Activated effector memory CD4-positive, alpha-beta T cell treated with Interleukin-2 at 50 U/mL for 16 hours (primary cell): ENCODE measurements around the gene CACNA2D2.

Experiments used
- DNase-seq: peaks from one replicate; pipeline ENCODE4 v3.0.0-alpha.2; 2020

The CACNA2D2 gene

DNA sequence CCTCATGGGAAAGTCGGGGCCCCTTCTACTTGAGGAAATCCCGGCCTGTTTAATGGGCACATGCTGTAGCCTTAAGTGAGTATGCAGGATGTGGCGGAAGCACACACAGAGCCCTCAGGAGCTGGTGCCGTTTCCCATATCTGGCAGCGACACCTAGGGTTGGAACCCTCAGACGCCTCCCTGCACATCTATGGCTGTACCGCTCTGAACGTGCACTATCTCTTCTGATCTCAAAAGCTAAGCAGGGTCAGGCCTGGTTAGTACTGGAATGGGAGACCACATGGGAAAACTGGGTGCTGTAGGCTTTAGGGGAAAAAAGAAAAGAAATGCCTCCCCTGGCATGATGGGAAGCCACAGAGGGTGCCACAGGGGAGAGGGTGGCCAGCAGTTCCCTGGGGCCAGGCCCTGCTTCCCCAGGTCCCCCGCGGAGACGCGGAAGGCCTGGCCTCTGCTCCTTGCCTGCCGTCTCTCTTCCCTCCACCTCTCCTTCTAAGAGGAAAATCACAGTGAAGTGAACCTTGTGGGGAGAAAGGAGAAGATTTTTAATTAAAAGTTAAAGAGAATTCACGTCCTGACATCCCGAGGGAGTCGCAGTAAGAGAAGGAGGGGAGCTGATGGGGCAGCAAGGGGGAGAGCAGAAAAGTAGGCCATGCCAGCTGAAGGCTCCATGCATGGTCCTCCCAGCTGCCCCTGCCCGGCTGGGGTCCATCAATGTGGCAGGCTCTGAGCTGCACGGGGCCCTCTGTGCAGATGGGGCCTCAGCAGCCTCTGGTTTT lies 83.7 kb downstream of the CACNA2D2 start:
- DNase-seq: no peak

DNA sequence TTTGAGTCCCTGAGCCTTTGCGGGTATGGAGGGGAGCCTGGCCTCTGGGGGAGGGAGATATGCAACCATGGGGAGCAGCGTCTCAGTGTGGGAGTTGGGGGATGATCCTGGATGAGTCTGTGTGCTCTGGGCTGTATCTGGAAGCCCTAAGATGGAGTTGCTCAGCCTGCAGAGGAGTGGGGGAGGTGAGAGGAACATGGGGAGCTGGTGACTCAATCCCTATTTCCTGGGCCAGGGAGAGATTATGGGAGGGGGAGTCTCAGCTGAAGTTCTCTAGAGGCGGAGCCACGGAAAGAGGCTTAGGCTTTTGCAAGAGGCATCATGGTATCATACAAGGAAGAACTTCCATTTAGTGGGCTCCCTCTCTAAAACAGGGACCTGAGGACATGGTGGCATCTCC lies 84.6 kb downstream of the CACNA2D2 start:
- DNase-seq: no peak

DNA sequence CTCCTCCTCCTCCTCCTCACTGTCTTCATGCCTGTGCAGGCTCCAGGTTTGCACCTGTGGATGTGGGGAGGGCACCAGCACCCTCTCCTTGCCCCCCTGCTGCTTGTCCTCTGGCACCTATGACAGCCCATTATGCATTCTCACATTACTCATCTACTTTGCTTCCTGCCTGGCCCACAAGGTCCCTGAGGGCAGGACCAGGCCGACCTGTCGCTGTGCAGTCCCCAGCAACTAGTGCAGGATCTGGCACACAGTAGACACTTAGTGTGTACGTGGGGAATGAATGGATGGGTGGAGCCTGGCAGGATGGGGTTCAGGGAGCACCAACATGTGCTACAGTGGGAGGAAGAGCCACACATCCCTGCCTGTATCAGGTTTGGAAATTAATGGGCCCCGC lies 85.8 kb downstream of the CACNA2D2 start:
- DNase-seq: no peak

DNA sequence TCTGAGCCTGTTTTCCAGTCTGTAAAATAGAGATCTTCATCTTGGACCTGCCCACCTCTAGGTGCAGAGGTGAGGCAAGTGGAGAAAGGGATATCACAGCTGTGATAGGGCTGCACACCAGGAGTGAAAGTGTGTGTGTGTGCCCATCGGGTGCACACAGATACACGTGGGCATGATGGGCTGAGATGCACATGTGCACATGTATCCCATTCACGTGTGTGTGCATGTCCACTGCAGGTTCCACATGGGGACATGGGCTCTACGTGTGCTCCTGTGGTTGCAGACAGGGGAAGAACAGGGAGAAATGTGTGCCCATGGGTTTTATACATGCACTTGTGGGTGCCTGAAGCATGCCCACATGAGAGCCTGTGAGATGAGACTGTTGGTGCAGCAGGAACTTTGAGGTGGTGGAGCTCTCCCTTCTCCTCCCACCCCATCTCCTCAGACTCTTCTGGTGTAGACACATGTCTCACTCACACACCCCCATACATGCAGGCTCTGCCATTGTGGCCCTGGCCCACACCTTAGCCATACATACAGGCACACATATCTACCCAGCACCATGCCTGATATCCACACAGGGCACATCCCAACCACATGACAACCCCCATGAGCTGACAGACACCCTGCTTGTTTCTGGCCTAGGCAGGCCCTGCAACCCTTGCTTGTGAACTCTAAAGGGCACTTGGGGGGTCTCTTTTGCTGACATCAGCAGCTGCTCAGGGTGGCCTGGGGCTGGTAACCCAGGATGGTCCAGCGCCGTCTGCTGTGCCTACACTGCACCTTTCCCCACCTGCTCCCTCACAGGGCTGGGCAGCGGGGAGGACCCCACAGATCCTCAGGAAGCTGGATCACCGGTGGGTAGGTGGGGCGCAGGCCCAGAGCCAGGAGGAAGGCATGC lies 86.4 kb downstream of the CACNA2D2 start:
- no peak for DNase-seq

DNA sequence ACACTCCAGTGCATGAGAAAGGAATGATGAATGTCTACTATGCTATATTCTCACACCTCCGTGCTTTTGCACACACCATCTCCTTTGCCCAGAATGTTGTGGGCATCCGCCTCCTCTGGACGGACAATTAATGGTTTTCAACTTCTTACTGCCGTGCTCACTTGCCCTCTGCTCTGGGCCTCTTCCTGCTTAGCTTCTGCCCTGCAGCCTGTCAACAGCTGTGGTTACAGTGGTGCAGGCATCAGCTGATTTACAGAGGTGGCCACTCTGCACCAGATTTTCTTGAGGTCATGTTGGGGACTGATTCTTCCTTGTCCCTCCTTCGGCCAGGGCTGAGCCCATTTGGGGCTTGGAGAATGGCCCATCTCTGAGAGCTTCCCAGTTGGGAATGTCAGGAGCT lies 87.6 kb downstream of the CACNA2D2 start:
- DNase-seq: no peak

DNA sequence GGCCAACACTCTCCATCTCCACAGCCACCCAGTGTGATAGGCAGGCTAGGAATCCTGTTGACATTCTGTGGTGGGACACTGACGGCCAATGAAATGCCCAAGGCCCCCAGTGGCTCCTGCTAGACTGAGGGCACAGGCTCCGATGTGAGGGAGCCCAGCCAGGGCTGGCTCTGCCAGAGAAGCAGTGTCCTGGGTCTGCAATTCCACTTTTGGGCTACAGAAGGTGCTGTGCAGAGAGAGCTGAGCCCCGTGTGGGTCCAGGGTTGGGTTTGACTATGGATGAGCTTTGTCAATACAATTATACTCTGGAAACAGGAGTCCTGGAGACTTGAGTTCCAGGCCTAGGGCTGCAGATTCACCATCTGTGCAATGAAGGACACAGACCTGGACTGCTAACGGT lies 88.4 kb downstream of the CACNA2D2 start:
- no peak for DNase-seq

DNA sequence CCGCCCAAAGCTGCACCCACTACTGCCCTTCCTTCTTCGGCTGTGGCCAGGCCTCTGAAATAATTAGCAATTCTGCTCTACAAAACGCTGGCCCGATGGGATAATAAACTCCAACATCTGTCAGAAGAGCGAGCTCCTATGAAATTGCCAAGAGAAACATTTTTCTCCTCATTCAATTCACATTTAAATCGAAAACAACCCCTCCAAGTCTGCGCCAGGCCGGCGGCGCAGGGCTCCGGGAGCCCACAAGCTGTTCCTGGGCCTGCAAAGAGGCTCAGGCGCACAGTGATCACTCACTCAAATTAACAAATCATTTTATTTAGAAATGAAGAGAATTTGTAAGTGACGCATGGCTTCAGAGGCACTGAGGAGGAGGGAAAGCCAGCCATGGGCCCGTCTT lies 88.8 kb downstream of the CACNA2D2 start:
- no peak for DNase-seq

DNA sequence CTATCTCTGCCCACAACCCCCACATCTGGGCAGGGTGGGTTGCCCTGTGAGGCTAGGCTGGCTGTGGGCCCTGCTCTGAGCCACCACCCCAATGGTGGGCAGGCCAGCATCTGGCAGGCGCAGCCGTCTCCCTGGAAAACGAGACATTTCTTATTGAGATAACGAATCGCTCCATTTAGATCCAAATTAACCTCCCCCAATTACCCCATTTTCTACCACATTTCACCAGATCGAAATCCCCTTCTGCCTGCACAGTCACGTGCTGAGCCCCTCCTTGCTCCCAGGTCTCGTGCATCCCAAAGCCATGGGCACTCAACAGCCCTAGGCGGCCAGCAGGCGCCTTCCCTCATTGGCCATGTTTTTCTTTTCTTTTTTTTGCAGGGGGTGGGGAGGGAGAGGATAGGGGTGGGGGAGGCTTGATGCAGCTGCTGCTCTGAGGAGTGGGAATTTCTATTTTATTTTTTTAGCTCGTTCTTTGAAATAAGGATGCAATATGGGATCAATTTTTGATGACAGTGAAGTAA lies 91.1 kb downstream of the CACNA2D2 start:
- no peak for DNase-seq

DNA sequence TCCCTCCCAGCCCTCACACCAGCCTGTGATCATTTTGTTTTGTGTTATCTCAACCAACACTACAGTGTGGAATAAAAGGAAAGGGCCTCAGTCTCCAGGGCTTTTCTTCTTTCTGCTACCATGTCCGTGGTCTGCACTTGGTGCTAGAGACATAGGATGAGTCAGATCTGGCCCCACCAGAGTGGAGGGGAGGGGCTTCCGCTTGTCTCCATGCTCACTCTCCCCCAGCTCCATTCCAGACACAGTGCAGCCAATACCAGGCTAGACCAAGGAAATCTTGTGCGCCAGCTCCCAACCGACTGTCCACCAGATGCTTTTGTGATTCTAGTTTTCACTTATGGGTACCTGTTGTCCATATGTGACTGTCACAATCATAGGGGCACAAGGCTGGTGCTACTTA lies 92.2 kb downstream of the CACNA2D2 start:
- no peak for DNase-seq

DNA sequence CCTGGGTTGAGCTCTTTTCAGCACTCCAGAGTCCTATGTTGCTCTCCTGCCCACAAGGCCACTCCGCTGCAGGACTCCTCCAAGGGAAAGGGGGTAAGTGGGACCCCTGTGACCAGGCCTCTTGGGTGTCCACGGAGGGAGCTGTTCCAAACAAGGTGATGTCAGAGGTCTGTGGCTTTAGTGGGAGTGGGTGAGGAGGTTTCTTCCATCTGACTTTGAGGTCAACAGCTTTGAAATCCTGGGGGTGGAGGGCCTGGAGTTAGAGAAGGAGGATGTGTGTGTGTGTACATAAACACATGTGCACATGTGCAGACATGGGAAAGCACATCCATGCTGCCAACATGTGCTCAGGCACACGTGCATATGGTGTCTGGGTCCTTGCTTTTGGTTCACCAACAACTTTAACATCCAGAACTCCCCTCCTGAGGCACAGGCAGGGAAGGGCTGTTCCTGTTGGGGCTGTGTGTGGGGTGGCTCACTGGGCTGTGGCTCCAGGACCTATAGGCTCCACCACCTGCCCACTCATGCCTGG lies 92.8 kb downstream of the CACNA2D2 start:
- no peak for DNase-seq

DNA sequence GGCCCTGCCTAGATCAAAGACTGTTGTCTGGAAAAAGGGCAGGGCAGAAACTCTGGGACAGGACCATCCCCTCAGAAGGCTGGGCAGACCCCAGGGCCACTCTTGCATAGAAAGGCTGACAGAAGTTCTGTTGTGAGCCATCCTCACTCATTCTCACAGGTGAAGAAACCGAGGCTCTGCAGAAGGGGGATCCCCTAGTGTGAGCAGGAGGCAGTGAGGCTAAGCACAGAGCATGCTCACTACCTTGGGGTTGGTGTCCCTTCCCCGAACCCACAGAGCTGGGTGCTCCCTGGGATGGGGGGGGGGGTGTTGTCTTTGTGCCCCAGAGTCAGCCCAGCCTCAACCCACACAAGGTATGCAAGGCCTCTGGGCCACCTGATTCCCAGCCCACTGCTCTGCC lies 93.2 kb downstream of the CACNA2D2 start:
- no peak for DNase-seq

DNA sequence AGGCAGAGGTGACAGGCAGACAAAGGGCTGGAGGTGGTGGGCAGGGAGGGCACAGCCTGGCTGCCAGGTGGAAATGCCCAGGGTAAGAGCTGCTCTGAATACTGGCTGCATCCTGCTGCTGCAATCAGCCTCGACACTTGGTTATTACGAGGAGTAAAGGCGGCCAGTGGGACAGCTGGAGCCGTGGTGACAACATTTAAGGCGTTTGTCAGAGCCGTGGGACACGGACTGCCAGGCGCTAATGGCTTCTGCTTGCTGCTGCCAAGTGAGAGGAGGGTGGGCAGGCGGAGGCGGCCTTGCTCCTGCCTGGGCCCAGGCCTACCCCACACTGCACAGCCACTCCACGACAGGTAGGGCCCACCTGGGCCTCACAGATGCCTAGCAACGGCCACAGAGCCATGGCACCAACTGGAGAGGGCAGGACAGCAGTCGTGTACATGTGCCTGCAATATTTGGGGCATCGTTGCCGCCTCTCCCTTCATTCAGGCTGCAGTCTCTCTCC lies 94.9 kb downstream of the CACNA2D2 start:
- no peak for DNase-seq

DNA sequence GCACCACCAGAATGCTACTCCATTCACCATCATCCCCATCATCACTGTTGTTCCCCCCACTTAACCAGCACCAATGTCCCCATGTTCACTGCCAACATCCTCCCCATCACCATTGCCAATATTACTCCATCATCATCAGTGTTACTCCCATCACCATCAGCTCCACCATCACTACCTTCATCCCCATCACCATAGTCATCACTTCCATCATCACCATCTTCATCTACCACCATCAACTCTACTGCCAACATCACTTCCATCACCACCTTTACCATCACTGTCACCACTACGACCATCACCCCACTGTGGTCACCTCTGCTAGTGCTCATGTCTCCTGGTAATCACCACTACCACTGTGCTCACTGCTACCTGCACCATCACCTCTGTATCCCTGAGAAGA lies 96.9 kb downstream of the CACNA2D2 start:
- DNase-seq: no peak

DNA sequence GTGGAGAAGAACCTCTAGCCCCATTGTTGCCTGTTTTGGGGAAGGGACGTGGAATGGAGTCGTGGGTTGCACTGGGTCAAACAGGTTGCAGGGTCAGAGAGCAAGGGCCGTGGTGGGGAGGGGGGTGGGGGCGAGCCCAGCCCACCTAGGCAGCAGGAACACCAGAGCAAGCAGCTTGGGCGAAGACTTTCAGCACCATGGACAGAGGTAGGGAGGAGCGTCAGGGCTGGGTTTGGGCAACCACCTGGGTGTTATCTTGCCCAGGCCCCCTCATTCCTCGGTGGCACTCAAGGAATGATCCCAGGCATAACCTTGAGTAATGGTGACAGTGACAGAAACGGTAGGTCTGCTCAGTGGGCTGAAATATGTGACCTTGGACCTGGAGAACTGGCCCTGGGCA lies 98.2 kb downstream of the CACNA2D2 start:
- DNase-seq: no peak

DNA sequence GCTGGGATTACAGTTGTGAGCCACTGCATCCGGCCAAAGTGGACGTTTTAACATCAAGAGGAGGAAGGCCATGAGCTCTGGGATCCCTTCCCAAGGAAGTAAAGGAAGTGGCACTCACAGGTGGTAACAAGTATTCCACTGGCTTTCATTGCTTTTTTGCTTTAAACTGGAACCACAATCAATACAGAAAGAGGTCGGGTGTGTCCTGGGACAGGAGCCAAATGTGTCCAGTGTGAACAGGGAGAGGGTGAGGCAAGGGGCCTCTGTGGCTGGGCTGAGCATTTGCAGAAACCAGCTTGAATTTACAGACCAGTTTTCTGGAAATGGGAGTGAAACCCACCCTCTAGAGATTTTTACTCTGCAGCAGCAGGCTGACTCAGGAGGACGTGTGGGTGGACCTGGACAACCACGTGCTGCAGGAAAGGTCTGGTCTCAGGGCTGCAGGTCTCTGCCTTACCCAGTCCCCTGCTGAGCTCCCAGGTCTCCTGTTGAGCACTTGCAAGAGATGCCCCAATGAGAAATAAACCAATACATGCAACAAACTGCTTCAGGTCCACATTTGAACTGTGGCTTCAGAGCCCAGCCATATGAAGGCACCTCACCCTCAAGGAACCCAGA lies 101.3 kb downstream of the CACNA2D2 start:
- DNase-seq: no peak

DNA sequence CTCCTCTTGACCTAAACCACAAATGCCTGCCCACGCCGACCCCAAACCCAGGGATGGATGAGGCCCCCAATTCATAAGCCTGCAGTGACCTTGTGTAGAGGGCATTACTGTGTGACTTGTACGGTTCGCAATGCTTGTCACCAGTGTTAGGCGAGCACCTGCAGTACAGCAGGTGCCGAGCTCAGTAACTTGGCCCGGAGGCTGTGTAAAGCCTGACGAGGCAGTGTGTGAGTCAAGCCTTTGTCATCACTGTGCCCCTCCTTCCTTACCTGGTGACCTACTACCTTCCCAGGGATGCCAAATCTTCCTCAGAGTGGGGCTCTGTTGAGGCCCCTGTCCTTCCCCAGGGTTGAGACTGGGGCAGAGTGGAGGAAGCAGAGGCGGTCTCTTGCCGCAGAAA lies 106.9 kb downstream of the CACNA2D2 start:
- DNase-seq: no peak

DNA sequence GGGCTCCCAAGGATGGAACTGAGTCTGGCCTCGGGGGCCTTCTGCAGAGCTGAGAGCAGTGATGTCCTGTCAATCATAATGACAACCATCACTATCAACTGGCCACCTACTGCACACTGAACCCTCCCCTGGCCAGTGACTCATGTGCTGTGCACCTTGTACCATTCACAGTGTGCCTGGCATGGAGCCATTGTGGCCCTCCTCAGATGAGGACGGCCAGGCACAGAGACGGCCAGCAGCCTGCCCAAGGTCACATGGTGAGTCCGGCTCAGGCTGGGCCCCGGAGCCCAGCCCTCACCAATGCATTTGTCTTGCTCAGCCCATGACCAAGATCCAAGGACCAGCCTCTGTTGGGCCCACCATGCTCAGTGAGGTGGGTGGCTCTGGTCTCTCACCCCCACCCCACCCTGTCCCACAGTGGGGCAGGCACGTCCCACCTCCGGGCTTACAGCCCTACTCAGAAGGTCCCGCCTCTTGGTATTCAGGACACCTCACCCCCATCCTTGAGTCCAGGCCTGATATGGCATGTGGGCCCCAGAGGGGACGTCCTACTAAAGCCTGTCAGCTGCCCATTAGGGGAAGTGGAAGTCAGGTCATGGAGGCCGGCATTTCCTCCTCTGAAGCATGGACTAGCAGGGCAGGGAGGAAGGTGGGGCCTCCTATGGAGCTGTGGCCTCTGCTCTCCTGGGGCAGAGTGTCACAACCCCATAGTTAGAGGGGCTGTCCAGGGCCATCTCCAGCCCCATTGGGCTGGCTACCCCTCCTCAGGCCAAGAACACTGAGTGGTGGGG lies 108.2 kb downstream of the CACNA2D2 start:
- DNase-seq: no peak

DNA sequence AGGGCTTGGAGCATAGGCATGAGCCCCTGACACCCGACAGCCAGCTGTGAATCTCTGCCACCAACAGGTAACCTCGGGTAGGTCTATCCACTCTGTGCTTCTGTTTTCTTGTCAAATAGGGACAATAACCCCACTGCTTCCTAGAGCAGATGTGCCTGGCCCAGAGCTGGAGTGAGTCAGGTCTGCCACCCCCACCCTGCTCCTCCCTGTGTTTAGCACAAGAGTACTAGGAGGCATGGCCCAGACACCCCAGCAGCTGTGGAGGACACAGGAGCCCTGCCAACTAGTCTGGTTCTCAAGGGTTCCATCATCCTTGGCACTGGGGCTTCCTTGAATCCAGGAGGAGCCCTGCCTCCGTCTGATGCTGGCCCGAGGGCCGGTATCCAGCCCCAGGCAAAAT lies 110.4 kb downstream of the CACNA2D2 start:
- no peak for DNase-seq

DNA sequence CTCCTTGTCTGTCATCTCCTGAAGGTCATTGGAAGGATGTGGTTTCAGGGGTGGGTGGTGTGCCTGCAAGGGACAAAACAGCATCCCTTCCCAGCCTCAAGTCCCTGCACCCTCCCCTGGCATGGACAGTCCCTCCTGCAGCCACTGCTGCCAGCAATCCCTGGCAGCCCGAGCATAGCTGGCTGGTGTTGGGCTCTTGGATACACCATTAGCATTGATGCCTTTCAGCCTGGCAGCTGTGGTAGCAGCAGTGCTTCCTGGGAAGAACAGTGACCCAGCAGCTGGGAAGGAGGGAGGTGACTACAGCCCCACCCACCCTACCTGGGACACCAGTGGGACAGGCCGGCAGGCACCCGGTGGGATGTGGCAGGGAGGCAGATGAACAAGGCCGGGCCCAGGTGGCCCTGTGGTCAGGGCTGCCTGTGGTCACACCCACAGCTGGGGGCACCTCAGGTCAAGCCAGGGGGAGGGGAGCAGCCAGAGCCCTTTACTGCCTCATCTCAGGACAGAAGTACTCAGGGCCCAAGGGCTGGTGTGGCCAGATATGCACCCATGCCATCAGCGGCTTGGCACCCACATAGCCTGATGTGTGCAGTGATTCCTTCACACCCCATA lies 111.2 kb downstream of the CACNA2D2 start:
- no peak for DNase-seq

DNA sequence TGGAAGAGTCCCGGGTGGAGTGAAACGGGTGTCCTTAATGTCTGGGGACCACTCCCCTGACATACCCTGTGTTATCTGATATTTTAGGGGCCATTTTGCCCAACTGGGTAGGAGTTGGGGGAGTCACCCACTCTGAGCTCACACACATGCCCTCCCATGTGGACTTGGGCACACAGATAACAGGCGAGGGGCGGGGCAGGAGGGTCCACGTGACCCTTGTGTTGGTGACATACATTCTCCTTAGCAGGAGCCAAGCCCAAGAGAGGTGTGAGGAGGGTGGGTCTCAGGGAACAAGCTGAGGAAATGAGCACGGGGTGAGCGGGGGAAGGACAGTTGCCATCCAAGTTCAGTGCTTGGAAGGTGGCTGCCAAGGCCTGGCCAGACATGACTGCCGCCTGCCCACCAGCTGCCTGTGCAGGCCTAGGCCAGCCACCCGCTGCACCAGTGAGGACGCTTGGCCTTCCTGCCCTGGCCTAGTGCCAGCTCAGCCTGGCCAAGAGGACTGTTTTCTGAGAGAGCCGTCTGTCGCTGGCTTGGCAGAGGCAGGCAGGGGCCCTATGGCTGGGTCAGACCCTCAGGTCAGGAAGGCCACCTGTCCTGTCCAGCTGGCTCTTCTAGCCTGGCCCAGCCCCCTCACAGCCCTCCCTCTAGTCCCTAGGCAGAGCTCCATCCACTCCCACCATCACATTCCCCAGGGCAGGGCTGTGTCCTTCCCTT lies 112.8 kb downstream of the CACNA2D2 start:
- DNase-seq: no peak

DNA sequence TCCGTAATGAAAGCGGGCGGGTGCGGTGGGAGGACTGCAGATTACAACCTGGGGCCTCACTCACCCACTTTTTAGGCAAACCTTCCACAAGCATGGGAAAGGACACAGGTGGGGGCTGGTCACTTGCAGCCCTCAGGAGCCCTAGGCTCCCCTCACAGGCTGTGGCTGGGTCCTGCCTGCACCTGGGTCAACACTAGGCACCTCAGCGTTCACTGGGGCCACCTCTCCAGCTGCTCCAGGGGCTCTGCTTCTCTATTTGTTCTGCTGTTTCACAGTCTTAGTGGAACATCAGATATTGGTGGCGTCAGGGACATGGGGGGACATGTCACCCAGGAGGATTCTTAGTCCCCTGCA lies 114.0 kb downstream of the CACNA2D2 start:
- no peak for DNase-seq
